Lower leg skin (tissue), 3 donors: ENCODE measurements around the gene FUCA1.

Experiments
- POLR2A ChIP-seq, 2 donors: fragments of 450-650 bp; IDR thresholded peaks; one replicate each; pipeline ENCODE4 v1.6.1; 2016 to 2017; ENCODE audit warnings: antibody characterized with exemption in 2 of 2, mild to moderate bottlenecking in 1 of 2, moderate library complexity in 1 of 2
- TF ChIP-seq, protein P1 (sequence below), 3 donors: fragments of 450-650 bp; IDR thresholded peaks; one replicate each; pipeline ENCODE4 v1.5.1; 2016; ENCODE audit warnings: antibody characterized with exemption in 3 of 3, mild to moderate bottlenecking in 3 of 3, moderate library complexity in 2 of 3

DNA sequence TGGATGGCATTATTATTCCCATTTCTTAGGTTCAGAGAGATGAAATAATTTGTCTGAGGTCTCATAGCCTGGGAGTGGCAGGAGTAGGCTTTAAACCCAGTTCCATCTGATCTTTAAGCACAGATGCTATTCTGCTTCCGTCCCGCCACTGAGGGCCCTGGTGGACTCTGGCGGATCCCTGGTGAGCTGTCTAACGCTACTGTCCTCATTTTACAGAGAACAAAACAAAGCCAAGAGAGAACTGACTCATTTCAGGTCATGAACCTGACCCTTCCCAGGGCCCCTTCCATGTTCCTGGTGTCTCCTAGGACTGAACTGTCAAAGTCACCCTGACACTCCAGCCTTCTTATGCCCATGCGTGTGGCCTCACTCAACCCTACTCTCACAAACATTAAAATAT lies 64.4 kb downstream of the FUCA1 start:
- TF ChIP-seq, protein P1, sequence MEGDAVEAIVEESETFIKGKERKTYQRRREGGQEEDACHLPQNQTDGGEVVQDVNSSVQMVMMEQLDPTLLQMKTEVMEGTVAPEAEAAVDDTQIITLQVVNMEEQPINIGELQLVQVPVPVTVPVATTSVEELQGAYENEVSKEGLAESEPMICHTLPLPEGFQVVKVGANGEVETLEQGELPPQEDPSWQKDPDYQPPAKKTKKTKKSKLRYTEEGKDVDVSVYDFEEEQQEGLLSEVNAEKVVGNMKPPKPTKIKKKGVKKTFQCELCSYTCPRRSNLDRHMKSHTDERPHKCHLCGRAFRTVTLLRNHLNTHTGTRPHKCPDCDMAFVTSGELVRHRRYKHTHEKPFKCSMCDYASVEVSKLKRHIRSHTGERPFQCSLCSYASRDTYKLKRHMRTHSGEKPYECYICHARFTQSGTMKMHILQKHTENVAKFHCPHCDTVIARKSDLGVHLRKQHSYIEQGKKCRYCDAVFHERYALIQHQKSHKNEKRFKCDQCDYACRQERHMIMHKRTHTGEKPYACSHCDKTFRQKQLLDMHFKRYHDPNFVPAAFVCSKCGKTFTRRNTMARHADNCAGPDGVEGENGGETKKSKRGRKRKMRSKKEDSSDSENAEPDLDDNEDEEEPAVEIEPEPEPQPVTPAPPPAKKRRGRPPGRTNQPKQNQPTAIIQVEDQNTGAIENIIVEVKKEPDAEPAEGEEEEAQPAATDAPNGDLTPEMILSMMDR (IDR thresholded peaks at IDR 0.05), result no peak
- TF ChIP-seq POLR2A (IDR thresholded peaks at IDR 0.05), result no peak
